GM10266 (cell line): ENCODE results near the gene PTEN.
"Not testable (repeated sequence)": the region's sequence is repeated elsewhere in the genome, so short reads cannot be mapped to it uniquely, and the experiment has no call there.

Source experiments
- DNase-seq: peaks from one replicate; pipeline ENCODE4 v3.0.0; 2012; ENCODE audit errors: extremely low spot score
- TF ChIP-seq, protein P1 (sequence below): IDR thresholded peaks from 2 replicates; pipeline ENCODE4 v1.5.1; 2012; ENCODE audit warnings: mild to moderate bottlenecking, low read depth; ENCODE audit not compliant: control insufficient read depth, insufficient read depth; ENCODE audit errors: missing control alignments

The PTEN gene

DNA sequence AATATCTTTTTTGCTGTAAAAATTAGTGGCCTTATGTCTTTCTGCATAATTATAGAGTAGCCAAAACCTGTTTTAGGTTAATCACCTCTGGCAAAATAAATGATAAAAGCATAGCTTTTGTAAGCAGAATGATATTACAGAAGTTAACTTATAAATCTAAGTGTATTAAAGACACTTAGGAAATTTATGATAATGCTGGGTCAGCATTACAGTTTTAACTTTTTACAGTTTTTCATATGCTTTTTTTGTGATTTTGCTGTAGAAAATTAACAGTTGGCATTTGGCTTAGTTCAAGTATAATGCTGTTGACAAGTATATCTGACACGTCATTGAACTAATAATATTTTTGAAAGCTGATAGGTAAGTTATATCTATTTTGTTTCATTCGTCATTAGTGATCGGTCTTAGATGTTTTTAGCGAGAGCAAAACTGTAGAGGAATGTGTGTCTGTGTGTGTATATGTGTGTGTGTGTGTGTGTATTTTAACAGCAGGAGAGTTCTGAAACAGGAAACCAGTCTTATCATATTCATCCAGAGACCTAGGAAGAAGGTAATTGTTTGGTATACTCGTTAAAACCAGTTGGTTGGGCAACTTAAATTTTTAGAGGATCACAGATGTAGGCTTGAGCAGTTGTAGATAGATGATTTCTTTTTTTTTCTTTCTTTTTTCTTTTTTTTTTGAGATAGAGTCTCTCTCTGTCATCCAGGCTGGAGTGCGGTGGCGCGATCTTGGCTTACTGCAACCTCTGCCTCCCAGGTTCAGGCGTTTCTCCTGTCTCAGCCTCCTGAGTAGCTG lies 15.4 kb downstream of the PTEN start:
- DNase-seq: no peak
- TF ChIP-seq, protein P1, sequence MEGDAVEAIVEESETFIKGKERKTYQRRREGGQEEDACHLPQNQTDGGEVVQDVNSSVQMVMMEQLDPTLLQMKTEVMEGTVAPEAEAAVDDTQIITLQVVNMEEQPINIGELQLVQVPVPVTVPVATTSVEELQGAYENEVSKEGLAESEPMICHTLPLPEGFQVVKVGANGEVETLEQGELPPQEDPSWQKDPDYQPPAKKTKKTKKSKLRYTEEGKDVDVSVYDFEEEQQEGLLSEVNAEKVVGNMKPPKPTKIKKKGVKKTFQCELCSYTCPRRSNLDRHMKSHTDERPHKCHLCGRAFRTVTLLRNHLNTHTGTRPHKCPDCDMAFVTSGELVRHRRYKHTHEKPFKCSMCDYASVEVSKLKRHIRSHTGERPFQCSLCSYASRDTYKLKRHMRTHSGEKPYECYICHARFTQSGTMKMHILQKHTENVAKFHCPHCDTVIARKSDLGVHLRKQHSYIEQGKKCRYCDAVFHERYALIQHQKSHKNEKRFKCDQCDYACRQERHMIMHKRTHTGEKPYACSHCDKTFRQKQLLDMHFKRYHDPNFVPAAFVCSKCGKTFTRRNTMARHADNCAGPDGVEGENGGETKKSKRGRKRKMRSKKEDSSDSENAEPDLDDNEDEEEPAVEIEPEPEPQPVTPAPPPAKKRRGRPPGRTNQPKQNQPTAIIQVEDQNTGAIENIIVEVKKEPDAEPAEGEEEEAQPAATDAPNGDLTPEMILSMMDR: no peak

DNA sequence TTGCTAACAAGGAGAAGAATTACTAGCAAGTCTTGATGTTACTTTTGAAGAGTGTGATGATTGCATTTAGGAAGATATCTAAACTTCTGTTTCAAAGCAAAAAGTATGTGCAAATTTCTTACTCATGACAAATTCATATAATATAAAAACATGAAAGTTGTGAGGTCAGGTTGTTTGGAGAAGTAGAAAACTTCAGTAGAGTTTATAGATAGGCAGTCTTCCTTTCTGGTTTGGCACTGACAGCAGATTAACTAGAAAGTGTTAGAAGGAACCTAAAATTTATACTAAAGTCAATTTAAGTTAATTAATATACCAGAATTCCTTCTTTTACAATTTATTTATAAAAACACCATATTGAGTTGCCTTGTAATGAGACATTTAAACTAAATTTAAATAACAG lies 16.9 kb downstream of the PTEN start:
- TF ChIP-seq, protein P1: no peak
- no peak for DNase-seq

DNA sequence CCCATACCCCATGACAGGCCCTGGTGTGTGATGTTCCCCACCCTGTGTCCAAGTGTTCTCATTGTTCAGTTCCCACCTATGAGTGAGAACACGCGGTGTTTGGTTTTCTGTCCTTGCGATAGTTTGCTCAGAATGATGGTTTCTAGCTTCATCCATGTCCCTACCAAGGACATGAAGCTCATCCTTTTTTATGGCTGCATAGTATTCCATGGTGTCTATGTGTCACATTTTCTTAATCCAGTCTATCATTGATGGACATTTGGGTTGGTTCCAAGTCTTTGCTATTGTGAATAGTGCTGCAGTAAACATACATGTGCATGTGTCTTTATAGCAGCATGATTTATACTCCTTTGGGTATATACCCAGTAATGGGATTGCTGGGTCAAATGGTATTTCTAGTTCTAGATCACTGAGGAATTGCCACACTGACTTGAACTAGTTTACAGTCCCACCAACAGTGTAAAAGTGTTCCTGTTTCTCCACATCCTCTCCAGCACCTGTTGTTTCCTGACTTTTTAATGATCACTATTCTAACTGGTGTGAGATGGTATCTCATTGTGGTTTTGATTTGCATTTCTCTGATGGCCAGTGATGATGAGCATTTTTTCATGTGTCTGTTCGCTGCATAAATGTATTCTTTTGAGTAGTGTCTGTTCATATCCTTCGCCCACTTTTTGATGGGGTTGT lies 18.1 kb downstream of the PTEN start:
- not testable (repeated sequence) for DNase-seq

DNA sequence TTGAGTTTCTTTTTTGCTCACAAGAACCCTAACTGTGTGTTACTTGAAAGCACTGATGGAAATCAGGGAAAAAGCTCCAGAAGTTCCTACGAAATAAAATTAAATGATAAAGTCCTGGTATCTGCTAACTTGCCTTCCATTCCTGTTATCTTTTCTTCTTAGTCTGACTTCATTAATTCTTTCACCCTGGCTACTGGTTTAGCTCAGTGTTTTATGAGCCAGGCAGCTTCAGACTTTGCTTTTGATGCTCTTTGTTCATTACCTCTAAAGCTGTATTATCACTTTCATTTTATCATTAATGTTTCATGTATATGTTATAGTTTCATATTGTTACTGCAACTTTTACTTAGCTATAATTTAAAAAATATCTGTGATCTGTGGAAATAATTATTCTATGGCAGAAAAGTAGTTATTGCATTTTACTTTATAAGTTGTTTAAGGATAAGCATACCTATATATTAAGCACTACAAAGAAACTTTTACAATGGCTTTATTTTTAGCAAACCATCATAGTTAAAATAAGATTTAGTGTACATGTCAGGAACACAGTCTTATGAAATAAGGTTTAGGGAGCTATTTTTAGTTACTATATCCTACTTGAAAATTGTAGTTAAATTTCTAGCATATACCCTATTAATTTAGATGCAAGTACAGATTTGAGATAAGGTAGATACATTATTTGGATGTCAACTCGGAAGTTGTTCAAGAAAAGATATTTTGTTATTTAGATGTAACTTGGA lies 19.3 kb downstream of the PTEN start:
- DNase-seq: no peak
- TF ChIP-seq, protein P1: no peak

DNA sequence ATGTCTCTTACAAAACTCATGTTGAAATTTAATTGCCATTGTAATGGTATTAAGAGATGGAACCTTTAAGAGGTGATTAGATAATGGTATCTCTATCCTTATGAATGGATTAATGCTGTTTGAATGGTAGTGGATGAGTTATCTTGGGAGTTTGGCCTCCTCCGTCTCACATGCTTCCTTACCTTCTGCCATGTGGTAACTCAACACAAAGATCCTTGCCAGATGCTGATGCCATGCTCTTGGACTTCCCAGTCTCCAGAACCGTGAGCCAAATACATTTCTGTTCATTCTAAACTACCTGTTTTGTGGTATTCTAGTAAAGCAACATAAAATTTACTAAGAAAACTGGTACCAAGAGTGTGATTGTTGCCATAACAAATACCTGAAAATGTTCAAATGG lies 23.2 kb downstream of the PTEN start:
- TF ChIP-seq, protein P1: no peak
- DNase-seq: no peak

DNA sequence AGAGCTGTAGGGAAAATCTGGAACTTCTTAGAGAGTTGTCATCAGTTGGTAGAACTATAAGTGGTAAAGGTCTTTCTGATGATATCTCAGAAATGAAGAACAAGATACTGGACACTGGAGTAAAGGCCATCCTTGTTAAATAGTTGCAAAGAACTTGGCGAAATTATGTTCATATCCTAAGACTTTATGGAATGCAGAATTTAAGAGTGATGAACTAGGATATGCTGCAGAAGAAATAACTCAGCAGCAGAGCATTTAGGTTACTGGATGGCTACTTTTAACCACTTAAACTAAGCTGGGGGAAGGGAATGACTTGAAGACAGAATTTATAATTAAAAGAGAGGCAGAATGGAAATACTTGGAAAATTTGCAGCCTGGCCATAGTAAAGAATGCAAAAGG lies 23.7 kb downstream of the PTEN start:
- no peak for DNase-seq
- TF ChIP-seq, protein P1: no peak

DNA sequence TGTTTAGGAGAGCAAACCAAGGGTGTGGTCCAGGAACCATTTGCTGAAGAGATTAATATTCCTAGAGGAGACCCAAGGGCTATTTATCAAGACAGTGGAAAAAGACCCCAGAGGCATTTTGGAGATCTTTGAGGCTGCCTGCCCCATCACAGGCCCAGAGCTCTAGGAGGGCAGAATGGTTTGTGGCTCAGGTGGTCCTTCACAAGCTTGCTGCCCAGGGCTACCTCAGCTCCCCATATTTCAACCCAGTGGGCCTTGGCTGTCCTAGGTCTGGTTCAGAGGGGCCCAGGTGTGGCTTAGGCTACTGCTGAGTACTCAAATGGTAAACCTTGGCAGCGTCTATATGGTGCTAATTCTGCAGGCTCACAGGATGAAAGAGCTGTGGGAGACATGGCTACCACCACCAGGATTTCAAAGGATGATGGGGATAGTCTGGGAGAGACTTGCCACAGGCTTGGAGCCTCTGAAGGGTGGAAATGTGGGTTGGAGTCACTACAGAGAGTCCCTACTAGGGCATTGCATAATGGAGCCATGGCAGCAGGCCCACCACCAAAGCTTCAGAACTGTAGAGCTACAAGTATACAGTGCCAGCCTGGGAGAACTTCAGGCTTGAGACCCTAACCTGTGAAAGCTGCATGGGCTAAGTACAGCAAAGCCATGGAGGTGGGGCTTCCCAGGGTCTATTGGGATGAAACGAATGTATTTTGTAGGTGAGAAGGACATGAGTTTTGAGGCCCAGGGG lies 24.3 kb downstream of the PTEN start:
- TF ChIP-seq, protein P1: no peak
- DNase-seq: no peak
